GM21381 (cell line): ENCODE data around the gene RRAGC.
"Not testable (repeated sequence)": the region's sequence is repeated elsewhere in the genome, so short reads cannot be mapped to it uniquely, and the experiment has no call there.

Experiments
- ATAC-seq: cut with Tn5 transposase; IDR thresholded peaks from one replicate; pipeline ENCODE4 v1.9.1; 2021; ENCODE audit warnings: mild to moderate bottlenecking, moderate library complexity; ENCODE audit not compliant: unreplicated experiment

Gene RRAGC

GRCh38 chr1:38818175-38818976 is 41.2 kb downstream of the RRAGC start:
- ATAC-seq: no peak

DNA sequence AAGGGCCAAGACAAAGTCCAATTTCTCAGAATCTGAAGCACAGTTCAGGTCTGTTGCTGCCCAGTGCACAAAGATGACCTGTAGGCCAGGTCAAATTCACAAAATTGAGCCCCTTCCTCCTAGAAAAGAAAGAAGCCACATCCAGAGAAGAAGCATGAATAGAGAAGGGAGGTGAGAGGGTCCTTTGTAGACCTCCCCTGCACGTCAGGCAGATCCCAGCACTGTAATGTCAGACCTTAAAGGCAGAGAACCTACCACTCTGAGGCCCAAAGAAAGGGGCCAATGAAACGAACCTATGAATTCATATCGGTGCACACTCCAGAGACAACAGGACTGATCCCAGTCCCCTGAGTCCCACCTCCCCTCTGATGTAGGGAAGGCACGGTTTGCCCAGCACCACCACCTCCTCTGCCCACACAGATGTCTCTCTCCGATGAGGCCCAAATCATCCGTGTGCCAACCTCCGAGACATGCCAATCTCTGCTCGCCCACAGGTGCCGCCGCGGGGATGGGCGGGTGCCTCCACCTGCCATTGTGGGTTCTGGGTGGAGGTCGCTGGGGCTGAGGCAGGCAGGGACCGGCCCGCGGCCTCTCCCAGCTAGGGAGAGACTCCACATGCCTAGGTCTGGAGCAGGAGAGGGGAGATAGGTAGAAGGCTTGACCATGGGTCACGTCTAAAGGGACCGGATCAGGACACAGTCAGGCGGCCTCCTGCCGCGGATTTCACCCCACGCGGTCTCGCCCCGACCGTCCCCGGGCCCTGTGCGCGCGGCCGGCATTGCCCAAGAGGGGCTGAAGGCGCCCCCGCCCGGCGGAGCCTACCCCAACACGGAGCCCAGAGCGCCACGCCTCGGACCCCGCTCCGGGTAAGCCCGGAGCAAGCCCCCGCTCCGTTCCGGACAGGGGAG is 42.1 kb downstream of the RRAGC start:
- ATAC-seq: no peak

GRCh38 chr1:38815903-38816627 is 43.5 kb downstream of the RRAGC start:
- peak; percentile 83 for ATAC-seq

GRCh38 chr1:38814984-38815464 is 44.5 kb downstream of the RRAGC start:
- ATAC-seq: no peak

DNA sequence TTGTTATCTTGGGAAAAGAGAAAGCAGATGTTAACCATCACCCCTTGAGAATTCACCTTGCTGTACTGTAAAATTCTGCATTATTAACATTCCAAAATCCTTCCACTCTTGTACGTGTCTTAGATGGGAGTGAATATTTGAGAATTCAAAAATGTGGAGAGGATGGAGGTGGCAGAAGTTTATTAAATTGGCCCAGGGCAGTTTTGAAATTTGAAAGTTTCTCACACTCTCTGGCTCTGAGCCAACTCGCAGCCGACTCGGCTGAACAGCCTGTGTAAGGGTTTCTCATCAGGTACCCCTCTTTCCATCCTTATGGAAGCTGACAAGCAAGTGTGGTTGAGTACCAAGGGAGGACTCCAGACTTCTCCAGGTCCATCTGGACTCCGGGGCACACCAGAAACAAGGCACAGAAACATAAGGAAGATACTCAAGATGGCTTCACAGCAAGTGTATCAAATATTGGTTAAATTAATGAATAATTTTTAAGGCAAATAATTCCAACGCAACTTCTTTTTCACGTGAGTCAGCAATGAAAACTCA is 45.1 kb downstream of the RRAGC start:
- no peak for ATAC-seq

- no peak for ATAC-seq
Measured at GRCh38 chr1:38812981-38813380, 46.6 kb downstream of the RRAGC start.

GRCh38 chr1:38811466-38811865 is 48.1 kb downstream of the RRAGC start:
- not testable (repeated sequence) for ATAC-seq

DNA sequence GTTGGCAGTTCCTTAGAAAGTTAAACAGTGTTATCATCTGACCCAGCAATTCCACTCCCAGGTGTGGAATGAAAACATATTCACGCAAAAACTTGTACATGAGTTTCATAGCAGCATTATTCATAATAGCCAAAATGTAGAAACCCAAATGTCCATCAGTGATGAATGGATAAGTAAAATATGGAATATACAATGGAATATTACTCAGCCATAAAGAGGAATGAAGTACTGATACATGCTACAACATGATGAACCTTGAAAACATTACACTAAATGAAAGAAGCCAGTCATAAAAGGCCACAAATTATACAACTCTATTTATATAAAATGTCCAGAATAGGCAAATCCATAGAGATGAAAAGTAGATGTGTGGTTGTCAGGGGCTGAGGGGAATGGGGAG is 53.5 kb downstream of the RRAGC start:
- ATAC-seq: no peak

GRCh38 chr1:38805036-38805435 is 54.5 kb downstream of the RRAGC start:
- ATAC-seq: no peak

- no peak for ATAC-seq
Measured at GRCh38 chr1:38804062-38804886, 55.3 kb downstream of the RRAGC start.

DNA sequence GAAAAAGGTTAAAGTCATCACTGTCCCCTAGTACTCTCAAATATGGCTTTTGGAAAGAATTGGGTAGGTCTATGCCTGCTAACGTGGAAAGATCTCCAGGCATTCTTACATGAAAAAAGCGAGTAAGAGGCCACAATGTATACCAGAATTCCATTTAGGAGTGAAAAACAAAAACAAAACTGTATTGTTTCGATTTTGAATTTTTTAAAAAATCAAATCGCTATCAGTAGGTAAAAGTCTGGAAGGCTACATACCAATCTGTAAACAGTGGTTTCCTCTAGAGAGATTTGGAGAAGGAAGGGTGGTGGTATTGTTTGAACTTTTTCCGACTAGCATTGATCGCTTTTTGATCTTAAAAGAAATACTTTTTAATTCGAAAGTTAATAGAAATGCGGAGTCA is 55.9 kb downstream of the RRAGC start:
- ATAC-seq: no peak

DNA sequence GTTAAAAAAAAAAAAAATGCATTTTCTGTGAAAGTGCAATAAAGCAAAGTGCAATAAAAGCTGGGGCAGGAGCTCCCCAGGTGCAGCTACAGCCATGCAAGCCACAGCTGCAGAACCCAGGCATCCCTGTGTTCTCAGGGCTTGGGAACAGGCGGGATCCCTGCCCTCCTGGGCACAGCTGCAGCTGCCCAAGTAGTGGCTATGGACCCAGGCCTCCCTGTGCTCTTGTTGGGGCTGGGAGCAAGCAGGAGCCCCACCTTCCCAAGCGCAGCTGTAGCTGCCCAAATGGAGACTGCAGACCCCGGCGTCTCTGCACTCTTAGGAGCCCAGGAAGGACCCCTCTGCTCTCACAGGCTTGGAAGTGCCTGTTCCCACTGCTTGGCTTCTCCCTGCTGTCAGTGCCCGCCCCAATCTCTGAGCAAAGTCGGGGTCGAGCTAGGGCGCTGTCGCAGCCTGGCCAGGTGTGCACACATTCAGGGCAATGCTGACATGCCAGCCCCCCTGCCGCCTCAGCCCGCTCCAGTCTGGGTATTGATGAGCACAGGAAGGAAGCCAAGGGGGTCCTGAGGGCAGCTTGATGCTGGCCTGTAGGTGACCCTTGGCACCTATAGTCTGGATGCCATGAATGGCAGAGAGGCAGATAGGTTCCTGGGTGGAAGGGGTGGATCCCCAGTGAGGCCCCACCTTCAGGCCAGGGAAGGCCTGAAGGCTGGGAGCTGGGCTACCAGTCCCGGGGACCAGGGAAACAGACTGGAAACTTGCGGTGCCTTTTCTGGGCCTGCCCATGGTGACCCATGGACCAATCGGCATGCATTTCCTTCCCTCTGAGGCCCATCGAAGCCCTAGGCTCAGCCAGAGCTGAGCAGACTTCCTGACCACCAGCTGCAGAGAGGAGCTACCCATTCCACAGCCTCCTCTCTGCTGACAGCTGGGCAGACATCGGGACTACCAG is 58.6 kb downstream of the RRAGC start:
- no peak for ATAC-seq

DNA sequence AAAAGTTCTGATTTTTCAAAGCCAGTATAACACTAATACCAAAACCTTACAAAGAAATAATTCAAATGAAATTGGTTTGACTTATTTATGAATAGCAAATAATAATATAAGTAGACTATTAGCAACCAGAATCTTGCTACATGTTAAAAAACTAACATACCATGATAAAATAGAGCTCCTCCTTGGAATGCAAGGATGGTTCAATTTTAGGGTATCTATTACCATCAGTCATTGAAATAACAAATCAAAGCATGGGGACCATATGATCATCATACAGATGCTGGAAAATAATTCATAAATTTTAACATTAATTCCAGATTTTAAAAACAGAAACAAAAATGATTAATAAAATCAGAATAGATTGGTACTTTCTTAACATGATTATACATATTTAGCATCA is 66.3 kb downstream of the RRAGC start:
- ATAC-seq: no peak

GRCh38 chr1:38791892-38792291 is 67.7 kb downstream of the RRAGC start:
- ATAC-seq: no peak

DNA sequence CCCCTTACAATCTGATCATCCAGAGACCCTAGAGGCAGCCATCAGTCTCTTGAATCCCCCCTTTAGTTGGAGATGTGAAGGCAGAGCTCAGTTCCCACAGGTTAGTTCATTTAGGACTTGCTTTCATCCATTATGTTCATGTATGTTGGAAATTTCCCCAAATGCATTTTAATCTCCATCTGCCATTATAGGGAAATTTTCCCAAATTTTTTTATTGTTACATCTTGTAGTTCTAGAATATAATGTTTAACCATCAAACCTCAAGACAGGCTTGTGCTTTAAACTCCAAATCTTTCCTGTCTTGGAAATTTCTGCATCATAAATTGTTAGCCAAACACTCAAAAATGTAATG is 68.4 kb downstream of the RRAGC start:
- ATAC-seq: no peak

GRCh38 chr1:38790422-38791163 is 69.0 kb downstream of the RRAGC start:
- no peak for ATAC-seq

- ATAC-seq: no peak
Measured at GRCh38 chr1:38789498-38790169, 69.9 kb downstream of the RRAGC start.
